Liver (tissue), 9 donors: Measurements from ENCODE around the gene AP1S3. TPM values are rescaled to one million over a fixed set of nuclear protein-coding genes. Genes with fewer than 3 reads are reported as not detected.

Source experiments
- DNase-seq: peaks from one replicate; pipeline ENCODE4 v3.0.0-alpha.2; 2017; ENCODE audit warnings: low spot score
- H3K27ac ChIP-seq, 2 donors: one replicate each; pipeline ENCODE4 v1.7.0; 2013; ENCODE audit warnings: inconsistent platforms in 2 of 2, low read length in 2 of 2, control low read depth in 1 of 2, low read depth in 1 of 2, mild to moderate bottlenecking in 1 of 2
- H3K27me3 ChIP-seq, 4 donors: one replicate each; pipeline versions ENCODE4 v1.6.1 to v1.7.0; 2013; ENCODE audit warnings: low read length in 3 of 4, inconsistent platforms in 1 of 4, mild to moderate bottlenecking in 1 of 4, moderate library complexity in 1 of 4; ENCODE audit not compliant: control insufficient read depth in 4 of 4, insufficient read depth in 4 of 4
- H3K36me3 ChIP-seq, 4 donors: one replicate each; pipeline versions ENCODE4 v1.6.1 to v1.7.0; 2013; ENCODE audit warnings: low read length in 3 of 4, mild to moderate bottlenecking in 3 of 4, low read depth in 1 of 4, moderate library complexity in 1 of 4; ENCODE audit not compliant: control insufficient read depth in 4 of 4, insufficient read depth in 3 of 4
- H3K4me1 ChIP-seq, 4 donors: one replicate each; pipeline versions ENCODE4 v1.6.1 to v1.7.0; 2013; ENCODE audit warnings: low read length in 3 of 4, mild to moderate bottlenecking in 3 of 4, moderate library complexity in 1 of 4; ENCODE audit not compliant: control insufficient read depth in 4 of 4, insufficient read depth in 4 of 4
- H3K4me3 ChIP-seq, 3 donors: one replicate each; pipeline versions ENCODE4 v1.6.1 to v1.7.0; 2013; ENCODE audit warnings: low read length in 3 of 3, control low read depth in 1 of 3, low read depth in 1 of 3, mild to moderate bottlenecking in 1 of 3
- H3K9ac ChIP-seq, 2 donors: one replicate each; pipeline ENCODE4 v1.7.0; 2013; ENCODE audit warnings: low read length in 2 of 2, mild to moderate bottlenecking in 2 of 2, moderate library complexity in 2 of 2, control low read depth in 1 of 2, low read depth in 1 of 2
- H3K9me3 ChIP-seq, 4 donors: one replicate each; pipeline versions ENCODE4 v1.6.1 to v1.7.0; 2013; ENCODE audit warnings: low read length in 3 of 4; ENCODE audit not compliant: control insufficient read depth in 4 of 4
- EGR1 ChIP-seq, 2 donors: IDR thresholded peaks; 2 replicates each; pipeline ENCODE4 v1.6.1; 2016 to 2018; ENCODE audit warnings: antibody characterized with exemption in 2 of 2, low read depth in 2 of 2
- FOXA1 ChIP-seq: IDR thresholded peaks from 2 replicates; pipeline ENCODE4 v1.6.1; 2016; ENCODE audit warnings: antibody characterized with exemption
- GABPA ChIP-seq, 2 donors: IDR thresholded peaks in 1 of 2; conservative IDR thresholded peaks in 1 of 2; 2 replicates each; pipeline ENCODE4 v1.6.1; 2016; ENCODE audit warnings: antibody characterized with exemption in 2 of 2, mild to moderate bottlenecking in 1 of 2, moderate library complexity in 1 of 2
- HNF4A ChIP-seq, 2 donors: conservative IDR thresholded peaks; 2 replicates each; pipeline ENCODE4 v1.6.1; 2016; ENCODE audit warnings: antibody characterized with exemption in 2 of 2, mild to moderate bottlenecking in 2 of 2
- HNF4G ChIP-seq: IDR thresholded peaks from 2 replicates; pipeline ENCODE4 v1.6.1; 2016; ENCODE audit warnings: antibody characterized with exemption
- JUND ChIP-seq, 2 donors: IDR thresholded peaks; 2 replicates each; pipeline ENCODE4 v1.6.1; 2016; ENCODE audit warnings: antibody characterized with exemption in 2 of 2
- NR2F2 ChIP-seq: IDR thresholded peaks from 2 replicates; pipeline ENCODE4 v1.6.1; 2016; ENCODE audit warnings: antibody characterized with exemption
- RAD21 ChIP-seq, 2 donors: IDR thresholded peaks; 2 replicates each; pipeline ENCODE4 v1.6.1; 2016; ENCODE audit warnings: antibody characterized with exemption in 2 of 2, mild to moderate bottlenecking in 2 of 2
- SP1 ChIP-seq: IDR thresholded peaks from 2 replicates; pipeline ENCODE4 v1.6.1; 2018; ENCODE audit warnings: antibody characterized with exemption, mild to moderate bottlenecking
- TAF1 ChIP-seq: conservative IDR thresholded peaks from 2 replicates; pipeline ENCODE4 v1.6.1; 2016; ENCODE audit warnings: antibody characterized with exemption, mild to moderate bottlenecking
- YY1 ChIP-seq: IDR thresholded peaks from 2 replicates; pipeline ENCODE4 v1.6.1; 2016; ENCODE audit warnings: antibody characterized with exemption, mild to moderate bottlenecking
- WGBS: extraction: QIAGEN DNeasy Blood & Tissue Kit; methylation state at CpG from one replicate; pipeline ENCODE4 v1.1.7; 2013; 5-methylcytosine and 5-hydroxymethylcytosine counted together
- polyA plus RNA-seq, 2 donors: library from polyadenylated mRNA; stranded (reverse) in 1 of 2; unstranded in 1 of 2; fragments of 200-250 nt in 1 of 2; fragments of >200 nt in 1 of 2; fragmentation: Nextera tagmentation in 1 of 2; extraction: Ambion mirVana in 1 of 2; gene quantifications; one replicate each; pipeline versions ENCODE4 v1.2.1 to v1.2.3, GENCODE V29; 2013 to 2015
- total RNA-seq, 2 donors: library from RNA; depleted of rRNA; stranded (reverse); fragments of >200 nt; gene quantifications; one replicate each; pipeline ENCODE4 v1.2.3, GENCODE V29; 2014
- TF ChIP-seq, protein P1 (sequence below): IDR thresholded peaks from 2 replicates; pipeline ENCODE4 v1.6.1; 2016; ENCODE audit warnings: antibody characterized with exemption
- TF ChIP-seq, protein P2 (sequence below): IDR thresholded peaks from 2 replicates; pipeline ENCODE4 v1.6.1; 2016; ENCODE audit warnings: antibody characterized with exemption, mild to moderate bottlenecking
- TF ChIP-seq, protein P3 (sequence below): IDR thresholded peaks from 2 replicates; pipeline ENCODE4 v1.6.1; 2016; ENCODE audit warnings: antibody characterized with exemption
- TF ChIP-seq, protein P4 (sequence below): fragments of 150-350 bp; IDR thresholded peaks from 2 replicates; pipeline ENCODE4 v1.5.1; 2017; ENCODE audit warnings: improper control_type of control experiment, low read depth, low read length; ENCODE audit not compliant: missing input control
- TF ChIP-seq, protein P5 (sequence below): IDR thresholded peaks from 2 replicates; pipeline ENCODE4 v1.6.1; 2016; ENCODE audit warnings: antibody characterized with exemption
- donor health status: healthy.
- donor health status: healthy.
- donor health status: healthy.
- donor health status: healthy.
- donor health status: healthy.

The AP1S3 gene
- total and polyA plus RNA-seq, 4 donors = 1.1 to 3.8 (median 2.4) TPM

DNA sequence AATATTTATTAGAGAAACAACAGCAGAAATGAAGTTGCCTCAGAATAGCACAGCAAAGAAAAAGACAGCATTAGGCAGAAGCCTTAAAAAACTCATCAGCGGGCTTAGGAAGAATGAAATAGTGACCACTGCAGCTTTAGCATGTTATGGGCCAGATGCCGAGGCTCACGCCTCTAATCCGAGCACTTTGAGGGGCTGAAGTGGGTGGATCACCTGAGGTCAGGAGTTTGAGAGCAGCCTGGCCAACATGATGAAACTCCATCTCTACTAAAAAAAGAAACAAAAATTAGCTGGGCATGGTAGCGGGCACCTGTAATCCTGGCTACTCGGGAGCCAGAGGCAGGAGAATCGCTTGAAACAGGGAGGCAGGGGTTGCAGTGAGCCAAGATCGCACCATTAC is 32.4 kb downstream of the AP1S3 start:
- TF ChIP-seq, protein P1, sequence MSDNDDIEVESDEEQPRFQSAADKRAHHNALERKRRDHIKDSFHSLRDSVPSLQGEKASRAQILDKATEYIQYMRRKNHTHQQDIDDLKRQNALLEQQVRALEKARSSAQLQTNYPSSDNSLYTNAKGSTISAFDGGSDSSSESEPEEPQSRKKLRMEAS = no peak
- TF ChIP-seq GABPA (IDR thresholded peaks at IDR 0.05 in 1 of 2, conservative IDR thresholded peaks at IDR 0.05 in 1 of 2) = no peak
- TF ChIP-seq, protein P2, sequence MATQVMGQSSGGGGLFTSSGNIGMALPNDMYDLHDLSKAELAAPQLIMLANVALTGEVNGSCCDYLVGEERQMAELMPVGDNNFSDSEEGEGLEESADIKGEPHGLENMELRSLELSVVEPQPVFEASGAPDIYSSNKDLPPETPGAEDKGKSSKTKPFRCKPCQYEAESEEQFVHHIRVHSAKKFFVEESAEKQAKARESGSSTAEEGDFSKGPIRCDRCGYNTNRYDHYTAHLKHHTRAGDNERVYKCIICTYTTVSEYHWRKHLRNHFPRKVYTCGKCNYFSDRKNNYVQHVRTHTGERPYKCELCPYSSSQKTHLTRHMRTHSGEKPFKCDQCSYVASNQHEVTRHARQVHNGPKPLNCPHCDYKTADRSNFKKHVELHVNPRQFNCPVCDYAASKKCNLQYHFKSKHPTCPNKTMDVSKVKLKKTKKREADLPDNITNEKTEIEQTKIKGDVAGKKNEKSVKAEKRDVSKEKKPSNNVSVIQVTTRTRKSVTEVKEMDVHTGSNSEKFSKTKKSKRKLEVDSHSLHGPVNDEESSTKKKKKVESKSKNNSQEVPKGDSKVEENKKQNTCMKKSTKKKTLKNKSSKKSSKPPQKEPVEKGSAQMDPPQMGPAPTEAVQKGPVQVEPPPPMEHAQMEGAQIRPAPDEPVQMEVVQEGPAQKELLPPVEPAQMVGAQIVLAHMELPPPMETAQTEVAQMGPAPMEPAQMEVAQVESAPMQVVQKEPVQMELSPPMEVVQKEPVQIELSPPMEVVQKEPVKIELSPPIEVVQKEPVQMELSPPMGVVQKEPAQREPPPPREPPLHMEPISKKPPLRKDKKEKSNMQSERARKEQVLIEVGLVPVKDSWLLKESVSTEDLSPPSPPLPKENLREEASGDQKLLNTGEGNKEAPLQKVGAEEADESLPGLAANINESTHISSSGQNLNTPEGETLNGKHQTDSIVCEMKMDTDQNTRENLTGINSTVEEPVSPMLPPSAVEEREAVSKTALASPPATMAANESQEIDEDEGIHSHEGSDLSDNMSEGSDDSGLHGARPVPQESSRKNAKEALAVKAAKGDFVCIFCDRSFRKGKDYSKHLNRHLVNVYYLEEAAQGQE = no peak
- no peak overlapping the region for H3K27ac ChIP-seq
- H3K4me3 ChIP-seq = no peak overlapping the region
- no peak for DNase-seq
- H3K36me3 ChIP-seq = peaks cover 0 to 1% (median 0%) of the 10 kb centered on the region in 4 donors
- no peaks in the 10 kb centered on the region for H3K9me3 ChIP-seq
- H3K9ac ChIP-seq = no peak overlapping the region
- no peaks in the 10 kb centered on the region for H3K27me3 ChIP-seq
- WGBS = 97% methylated on average over 8 of the region's 8 CpGs
- H3K4me1 ChIP-seq = no peaks in the 10 kb centered on the region

DNA sequence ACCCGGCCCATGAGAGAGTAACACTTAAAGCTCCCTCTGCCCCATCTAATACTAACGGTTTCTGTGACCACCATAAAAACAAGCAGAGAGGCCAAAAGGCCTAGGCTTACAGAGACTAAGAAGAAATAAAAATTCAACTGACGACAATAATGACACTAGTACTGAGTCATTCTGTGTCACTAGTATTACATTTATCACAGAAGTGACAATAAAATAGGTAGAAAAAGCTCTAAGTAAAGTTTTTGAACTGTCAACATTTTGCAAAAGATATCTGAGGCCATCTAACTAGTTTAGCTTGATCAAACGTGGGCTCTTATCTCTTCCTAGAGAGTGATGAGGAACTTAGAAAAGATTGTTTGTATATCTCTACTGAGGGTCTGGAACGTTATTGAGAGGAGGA is 35.6 kb downstream of the AP1S3 start:
- TF ChIP-seq, protein P3, sequence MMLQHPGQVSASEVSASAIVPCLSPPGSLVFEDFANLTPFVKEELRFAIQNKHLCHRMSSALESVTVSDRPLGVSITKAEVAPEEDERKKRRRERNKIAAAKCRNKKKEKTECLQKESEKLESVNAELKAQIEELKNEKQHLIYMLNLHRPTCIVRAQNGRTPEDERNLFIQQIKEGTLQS = no peak
- no peak for TF ChIP-seq SP1
- no peak for TF ChIP-seq GABPA (IDR thresholded peaks at IDR 0.05 in 1 of 2, conservative IDR thresholded peaks at IDR 0.05 in 1 of 2)
- TF ChIP-seq RAD21 (IDR thresholded peaks at IDR 0.05) = no peak
- TF ChIP-seq, protein P1 = no peak
- TF ChIP-seq HNF4G = no peak
- no peak for TF ChIP-seq NR2F2
- TF ChIP-seq YY1 = no peak
- TF ChIP-seq, protein P4, sequence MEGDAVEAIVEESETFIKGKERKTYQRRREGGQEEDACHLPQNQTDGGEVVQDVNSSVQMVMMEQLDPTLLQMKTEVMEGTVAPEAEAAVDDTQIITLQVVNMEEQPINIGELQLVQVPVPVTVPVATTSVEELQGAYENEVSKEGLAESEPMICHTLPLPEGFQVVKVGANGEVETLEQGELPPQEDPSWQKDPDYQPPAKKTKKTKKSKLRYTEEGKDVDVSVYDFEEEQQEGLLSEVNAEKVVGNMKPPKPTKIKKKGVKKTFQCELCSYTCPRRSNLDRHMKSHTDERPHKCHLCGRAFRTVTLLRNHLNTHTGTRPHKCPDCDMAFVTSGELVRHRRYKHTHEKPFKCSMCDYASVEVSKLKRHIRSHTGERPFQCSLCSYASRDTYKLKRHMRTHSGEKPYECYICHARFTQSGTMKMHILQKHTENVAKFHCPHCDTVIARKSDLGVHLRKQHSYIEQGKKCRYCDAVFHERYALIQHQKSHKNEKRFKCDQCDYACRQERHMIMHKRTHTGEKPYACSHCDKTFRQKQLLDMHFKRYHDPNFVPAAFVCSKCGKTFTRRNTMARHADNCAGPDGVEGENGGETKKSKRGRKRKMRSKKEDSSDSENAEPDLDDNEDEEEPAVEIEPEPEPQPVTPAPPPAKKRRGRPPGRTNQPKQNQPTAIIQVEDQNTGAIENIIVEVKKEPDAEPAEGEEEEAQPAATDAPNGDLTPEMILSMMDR = no peak
- TF ChIP-seq JUND (IDR thresholded peaks at IDR 0.05) = no peak
- TF ChIP-seq EGR1 (IDR thresholded peaks at IDR 0.05; ENCODE audit: low read depth in 2 of 2) = no peak
- TF ChIP-seq, protein P5, sequence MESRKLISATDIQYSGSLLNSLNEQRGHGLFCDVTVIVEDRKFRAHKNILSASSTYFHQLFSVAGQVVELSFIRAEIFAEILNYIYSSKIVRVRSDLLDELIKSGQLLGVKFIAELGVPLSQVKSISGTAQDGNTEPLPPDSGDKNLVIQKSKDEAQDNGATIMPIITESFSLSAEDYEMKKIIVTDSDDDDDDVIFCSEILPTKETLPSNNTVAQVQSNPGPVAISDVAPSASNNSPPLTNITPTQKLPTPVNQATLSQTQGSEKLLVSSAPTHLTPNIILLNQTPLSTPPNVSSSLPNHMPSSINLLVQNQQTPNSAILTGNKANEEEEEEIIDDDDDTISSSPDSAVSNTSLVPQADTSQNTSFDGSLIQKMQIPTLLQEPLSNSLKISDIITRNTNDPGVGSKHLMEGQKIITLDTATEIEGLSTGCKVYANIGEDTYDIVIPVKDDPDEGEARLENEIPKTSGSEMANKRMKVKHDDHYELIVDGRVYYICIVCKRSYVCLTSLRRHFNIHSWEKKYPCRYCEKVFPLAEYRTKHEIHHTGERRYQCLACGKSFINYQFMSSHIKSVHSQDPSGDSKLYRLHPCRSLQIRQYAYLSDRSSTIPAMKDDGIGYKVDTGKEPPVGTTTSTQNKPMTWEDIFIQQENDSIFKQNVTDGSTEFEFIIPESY = no peak
- TF ChIP-seq FOXA1 = no peak
- no peak for TF ChIP-seq HNF4A (conservative IDR thresholded peaks at IDR 0.05)
- no peak for TF ChIP-seq TAF1
- TF ChIP-seq, protein P2 = no peak
- WGBS = 69% methylated on average over 5 of the region's 5 CpGs
- H3K9ac ChIP-seq = no peak overlapping the region

More for the DNA sequence above, 35.6 kb downstream of the AP1S3 start:
- no peaks in the 10 kb centered on the region for H3K27me3 ChIP-seq
- no peaks in the 10 kb centered on the region for H3K4me1 ChIP-seq
- H3K27ac ChIP-seq = no peak overlapping the region
- no peak for DNase-seq
- H3K4me3 ChIP-seq = no peak overlapping the region
- no peaks in the 10 kb centered on the region for H3K36me3 ChIP-seq
- H3K9me3 ChIP-seq = no peaks in the 10 kb centered on the region
